OCI-LY3 (cell line): Measurements from ENCODE around the gene NPR3.

Source experiments
- H2AFZ ChIP-seq: fragments of 200-600, 300-600 bp; shearing (Covaris generic); 2 replicates; pipeline ENCODE4 v1.6.0; 2014; ENCODE audit warnings: antibody characterized with exemption, low read depth, low read length
- H3K27ac ChIP-seq: fragments of 200-600, 300-600 bp; sonication (generic); 2 replicates; pipeline ENCODE4 v1.5.1; 2014; ENCODE audit warnings: mild to moderate bottlenecking, low read length, moderate library complexity, mixed read lengths
- H3K27me3 ChIP-seq: fragments of 200-600, 300-600 bp; sonication (generic); 2 replicates; pipeline ENCODE4 v1.6.1; 2014; ENCODE audit warnings: low read depth, low read length, mixed read lengths
- H3K36me3 ChIP-seq: fragments of 200-600, 300-600 bp; sonication (generic); replicated peaks from 2 replicates; pipeline ENCODE3; 2014; ENCODE audit warnings: low read depth, low read length, mixed read lengths
- H3K4me1 ChIP-seq: fragments of 300-600, 200-600 bp; sonication (generic); 2 replicates; pipeline ENCODE4 v1.6.1; 2014; ENCODE audit warnings: low read length, mixed read lengths
- H3K4me2 ChIP-seq: fragments of 200-600, 300-600 bp; sonication (generic); 2 replicates; pipeline ENCODE4 v1.6.1; 2014; ENCODE audit warnings: low read length, mixed read lengths
- H3K4me3 ChIP-seq: fragments of 300-600, 200-600 bp; sonication (generic); 2 replicates; pipeline ENCODE4 v1.5.1; 2014; ENCODE audit warnings: antibody characterized with exemption, mild to moderate bottlenecking, low read length, moderate library complexity
- H3K79me2 ChIP-seq: fragments of 300-600, 200-600 bp; shearing (Covaris generic); 2 replicates; pipeline ENCODE4 v1.6.1; 2014; ENCODE audit warnings: mild to moderate bottlenecking, low read length, mixed read lengths
- H3K9ac ChIP-seq: fragments of 300-600, 200-600 bp; shearing (Covaris generic); 2 replicates; pipeline ENCODE4 v1.6.0; 2014; ENCODE audit warnings: mild to moderate bottlenecking, low read length, moderate library complexity
- H3K9me3 ChIP-seq: fragments of 200-600, 300-600 bp; shearing (Covaris generic); 2 replicates; pipeline ENCODE4 v1.6.1; 2014; ENCODE audit warnings: low read length, mixed read lengths; ENCODE audit not compliant: insufficient read depth
- H4K20me1 ChIP-seq: fragments of 200-600, 300-600 bp; sonication (generic); 2 replicates; pipeline ENCODE4 v1.6.1; 2016; ENCODE audit warnings: low read length, mixed read lengths; ENCODE audit not compliant: insufficient read depth
- EZH2phosphoT487 ChIP-seq: fragments of 200-600 bp; shearing (Covaris generic); IDR thresholded peaks from 2 replicates; pipeline ENCODE4 v1.6.1; 2018; ENCODE audit warnings: antibody characterized with exemption, mixed run types, low read depth
- TF ChIP-seq, protein P1 (sequence below): fragments of 200-600, 300-600 bp; sonication (generic); IDR thresholded peaks from 2 replicates; pipeline ENCODE4 v1.5.1; 2014; ENCODE audit warnings: antibody characterized with exemption, low read length, low read depth

NPR3 gene

DNA sequence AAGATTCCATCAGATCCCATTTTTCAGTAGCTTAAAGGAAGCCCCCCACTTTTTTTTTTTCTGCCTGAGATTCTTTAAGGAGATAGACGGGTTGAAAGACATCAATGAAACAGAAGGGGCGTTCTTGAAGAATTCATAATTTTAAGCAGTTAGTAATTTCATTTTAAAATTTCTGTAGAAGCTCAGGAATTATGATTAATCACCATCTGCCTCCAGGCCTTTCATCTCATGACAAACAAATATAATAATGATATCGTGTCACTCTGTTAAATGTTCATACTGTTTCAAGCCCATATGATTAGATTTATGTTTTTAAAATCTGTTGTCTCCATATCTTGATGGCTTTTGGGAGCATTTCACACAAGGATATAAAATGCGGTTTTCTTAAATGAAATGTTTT is 75.2 kb downstream of the NPR3 start:
- Histone ChIP-seq H3K9ac (no peak overlapping the region), H3K4me1 (peaks cover 9% of the 10 kb centered on the region), H2AFZ (no peak overlapping the region), H3K79me2 (no peaks in the 10 kb centered on the region), H3K27me3 (peaks cover 11% of the 10 kb centered on the region; the same call in 1 of the 2 replicates), H4K20me1 (no peaks in the 10 kb centered on the region), H3K27ac (no peak overlapping the region), H3K36me3 (no peaks in the 10 kb centered on the region), H3K9me3 (no peaks in the 10 kb centered on the region), H3K4me3 (no peak overlapping the region), H3K4me2 (peak overlapping the region; percentile 33)
- TF ChIP-seq, protein P1, sequence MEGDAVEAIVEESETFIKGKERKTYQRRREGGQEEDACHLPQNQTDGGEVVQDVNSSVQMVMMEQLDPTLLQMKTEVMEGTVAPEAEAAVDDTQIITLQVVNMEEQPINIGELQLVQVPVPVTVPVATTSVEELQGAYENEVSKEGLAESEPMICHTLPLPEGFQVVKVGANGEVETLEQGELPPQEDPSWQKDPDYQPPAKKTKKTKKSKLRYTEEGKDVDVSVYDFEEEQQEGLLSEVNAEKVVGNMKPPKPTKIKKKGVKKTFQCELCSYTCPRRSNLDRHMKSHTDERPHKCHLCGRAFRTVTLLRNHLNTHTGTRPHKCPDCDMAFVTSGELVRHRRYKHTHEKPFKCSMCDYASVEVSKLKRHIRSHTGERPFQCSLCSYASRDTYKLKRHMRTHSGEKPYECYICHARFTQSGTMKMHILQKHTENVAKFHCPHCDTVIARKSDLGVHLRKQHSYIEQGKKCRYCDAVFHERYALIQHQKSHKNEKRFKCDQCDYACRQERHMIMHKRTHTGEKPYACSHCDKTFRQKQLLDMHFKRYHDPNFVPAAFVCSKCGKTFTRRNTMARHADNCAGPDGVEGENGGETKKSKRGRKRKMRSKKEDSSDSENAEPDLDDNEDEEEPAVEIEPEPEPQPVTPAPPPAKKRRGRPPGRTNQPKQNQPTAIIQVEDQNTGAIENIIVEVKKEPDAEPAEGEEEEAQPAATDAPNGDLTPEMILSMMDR: no peak
- no peak for TF ChIP-seq EZH2phosphoT487

DNA sequence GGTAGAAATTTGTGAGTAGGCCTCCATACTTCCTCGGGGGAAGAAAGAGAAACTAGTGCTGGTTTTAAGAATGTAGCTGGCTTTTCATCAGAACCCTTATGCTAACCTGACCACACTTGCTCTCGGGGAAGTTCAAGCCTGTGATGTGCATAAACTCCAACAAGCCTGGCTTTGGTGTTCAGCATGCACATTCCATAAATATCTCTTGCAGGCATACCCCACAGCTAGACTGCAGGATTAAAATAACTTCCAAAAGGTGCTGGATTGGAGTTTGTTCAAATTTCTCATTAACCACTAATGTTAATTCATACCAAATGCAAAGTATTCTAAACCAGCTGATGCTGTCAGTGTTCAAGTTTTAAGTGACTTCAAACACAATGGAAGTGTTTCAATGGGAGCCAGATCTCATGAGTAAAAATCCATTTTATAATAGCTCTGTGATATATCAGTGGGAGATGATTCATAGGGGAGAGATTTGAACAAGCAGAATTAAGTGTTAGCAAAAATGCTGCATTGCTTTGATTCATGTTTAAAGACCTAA is 79.4 kb downstream of the NPR3 start:
- Histone ChIP-seq H3K9ac (no peak overlapping the region), H3K27ac (no peak overlapping the region), H3K4me3 (no peak overlapping the region), H4K20me1 (no peaks in the 10 kb centered on the region), H3K4me2 (no peak overlapping the region), H3K9me3 (no peaks in the 10 kb centered on the region), H3K36me3 (no peaks in the 10 kb centered on the region), H3K4me1 (peaks cover 9% of the 10 kb centered on the region), H3K79me2 (no peaks in the 10 kb centered on the region), H2AFZ (no peak overlapping the region), H3K27me3 (peaks cover 11% of the 10 kb centered on the region; the same call in 1 of the 2 replicates)
- no peak for TF ChIP-seq EZH2phosphoT487
- TF ChIP-seq, protein P1: no peak

DNA sequence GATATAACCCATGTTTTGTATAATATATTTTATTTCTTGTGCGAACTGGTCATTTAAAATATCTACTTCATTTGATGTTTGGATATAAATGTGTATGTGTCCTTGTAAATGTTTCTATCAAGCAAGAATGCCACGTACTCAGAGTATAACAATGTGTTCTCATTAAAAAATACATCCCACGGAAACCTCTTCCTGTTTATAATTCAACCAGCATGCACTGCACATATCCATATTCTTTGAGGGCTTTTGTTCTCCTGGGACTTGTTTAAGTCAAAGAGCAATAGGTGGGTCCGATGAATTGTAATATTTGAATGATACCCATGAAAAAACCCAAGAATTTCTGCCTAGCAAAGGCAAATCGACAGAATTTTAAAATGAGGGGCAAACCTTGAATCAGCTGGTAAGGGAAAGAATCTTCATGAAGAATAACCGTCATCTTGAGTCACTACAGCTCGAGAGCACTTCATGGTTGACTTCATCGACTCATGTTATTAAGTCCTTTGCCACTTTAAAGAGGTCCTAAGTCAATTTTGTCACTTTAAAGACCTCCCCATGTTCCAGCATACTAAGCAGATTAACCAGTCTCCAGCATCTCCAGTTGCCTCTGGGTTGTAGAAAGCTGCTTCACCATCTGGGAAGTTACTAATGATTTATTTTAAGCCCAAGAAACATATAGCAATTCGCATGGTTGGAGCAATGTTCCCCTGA is 80.6 kb downstream of the NPR3 start:
- Histone ChIP-seq H3K4me3 (no peak overlapping the region), H3K9me3 (no peaks in the 10 kb centered on the region), H2AFZ (no peak overlapping the region), H3K4me1 (no peaks in the 10 kb centered on the region), H3K9ac (no peak overlapping the region), H3K27me3 (peaks cover 8% of the 10 kb centered on the region; the same call in 1 of the 2 replicates), H3K36me3 (no peaks in the 10 kb centered on the region), H3K79me2 (no peaks in the 10 kb centered on the region), H3K4me2 (no peak overlapping the region), H3K27ac (no peak overlapping the region), H4K20me1 (no peaks in the 10 kb centered on the region)
- no peak for TF ChIP-seq EZH2phosphoT487
- TF ChIP-seq, protein P1: no peak

DNA sequence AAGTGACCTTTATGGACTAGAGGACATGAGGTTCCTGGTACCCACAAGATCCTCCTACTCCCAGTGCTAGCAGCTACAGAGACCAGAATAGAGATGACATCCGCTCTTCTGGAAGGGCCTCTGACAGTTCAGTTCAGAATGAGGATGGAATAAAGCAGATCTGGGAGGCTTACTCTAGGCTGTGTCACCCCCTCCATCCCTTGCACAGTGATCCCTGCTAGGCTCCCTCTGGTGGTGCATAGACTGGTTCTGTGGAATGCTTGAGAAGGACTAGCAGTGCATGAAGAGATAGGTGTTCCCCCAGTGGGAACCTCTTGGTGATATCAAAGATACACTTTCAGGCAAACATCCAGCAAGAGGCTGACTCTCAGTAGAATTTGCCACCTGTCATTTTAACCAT is 83.0 kb downstream of the NPR3 start:
- Histone ChIP-seq H3K4me3 (no peak overlapping the region), H4K20me1 (no peaks in the 10 kb centered on the region), H2AFZ (no peak overlapping the region), H3K9ac (no peak overlapping the region), H3K27ac (no peak overlapping the region), H3K36me3 (no peaks in the 10 kb centered on the region), H3K79me2 (no peaks in the 10 kb centered on the region), H3K27me3 (no peaks in the 10 kb centered on the region), H3K9me3 (no peaks in the 10 kb centered on the region), H3K4me1 (no peaks in the 10 kb centered on the region), H3K4me2 (no peak overlapping the region)
- TF ChIP-seq, protein P1: peak; percentile 11; the same call in 1 of the 2 replicates
- TF ChIP-seq EZH2phosphoT487: no peak
